WI38 (cell line): ENCODE data around the gene SLC9C2.

Experiments used
- H3K4me3 ChIP-seq: 2 replicates; pipeline ENCODE4 v1.5.1; 2011; ENCODE audit warnings: low read depth, mild to moderate bottlenecking, control low read depth, low read length
- TF ChIP-seq, protein P1 (sequence below): IDR thresholded peaks from 2 replicates; pipeline ENCODE4 v1.5.1; 2012; ENCODE audit warnings: low read depth, mild to moderate bottlenecking, control low read depth, low read length

SLC9C2 gene

GRCh38 chr1:173536223-173536622 lies 66.6 kb downstream of the SLC9C2 start:
- no peak overlapping the region for H3K4me3 ChIP-seq
- TF ChIP-seq, protein P1, sequence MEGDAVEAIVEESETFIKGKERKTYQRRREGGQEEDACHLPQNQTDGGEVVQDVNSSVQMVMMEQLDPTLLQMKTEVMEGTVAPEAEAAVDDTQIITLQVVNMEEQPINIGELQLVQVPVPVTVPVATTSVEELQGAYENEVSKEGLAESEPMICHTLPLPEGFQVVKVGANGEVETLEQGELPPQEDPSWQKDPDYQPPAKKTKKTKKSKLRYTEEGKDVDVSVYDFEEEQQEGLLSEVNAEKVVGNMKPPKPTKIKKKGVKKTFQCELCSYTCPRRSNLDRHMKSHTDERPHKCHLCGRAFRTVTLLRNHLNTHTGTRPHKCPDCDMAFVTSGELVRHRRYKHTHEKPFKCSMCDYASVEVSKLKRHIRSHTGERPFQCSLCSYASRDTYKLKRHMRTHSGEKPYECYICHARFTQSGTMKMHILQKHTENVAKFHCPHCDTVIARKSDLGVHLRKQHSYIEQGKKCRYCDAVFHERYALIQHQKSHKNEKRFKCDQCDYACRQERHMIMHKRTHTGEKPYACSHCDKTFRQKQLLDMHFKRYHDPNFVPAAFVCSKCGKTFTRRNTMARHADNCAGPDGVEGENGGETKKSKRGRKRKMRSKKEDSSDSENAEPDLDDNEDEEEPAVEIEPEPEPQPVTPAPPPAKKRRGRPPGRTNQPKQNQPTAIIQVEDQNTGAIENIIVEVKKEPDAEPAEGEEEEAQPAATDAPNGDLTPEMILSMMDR: no peak

DNA sequence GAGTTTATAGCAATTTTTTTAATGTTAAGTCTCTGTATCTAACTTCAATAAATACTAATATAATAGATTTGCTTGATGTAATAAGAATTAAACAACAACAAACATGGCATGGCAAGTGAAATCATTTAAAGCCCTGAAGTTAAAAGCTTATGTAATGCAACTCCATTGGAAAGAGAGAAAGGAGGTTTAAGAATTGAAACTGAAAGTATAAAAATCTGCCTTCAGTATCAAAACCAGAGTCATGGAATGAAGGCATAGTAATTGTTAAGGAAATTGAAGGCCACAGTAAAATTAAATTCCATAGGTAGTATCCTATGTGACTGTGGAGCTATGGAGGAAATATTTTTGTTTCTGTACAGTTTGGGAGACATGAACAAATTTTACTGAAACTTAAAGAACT lies 70.6 kb downstream of the SLC9C2 start:
- H3K4me3 ChIP-seq: peak overlapping the region; percentile 14
- TF ChIP-seq, protein P1: no peak

DNA sequence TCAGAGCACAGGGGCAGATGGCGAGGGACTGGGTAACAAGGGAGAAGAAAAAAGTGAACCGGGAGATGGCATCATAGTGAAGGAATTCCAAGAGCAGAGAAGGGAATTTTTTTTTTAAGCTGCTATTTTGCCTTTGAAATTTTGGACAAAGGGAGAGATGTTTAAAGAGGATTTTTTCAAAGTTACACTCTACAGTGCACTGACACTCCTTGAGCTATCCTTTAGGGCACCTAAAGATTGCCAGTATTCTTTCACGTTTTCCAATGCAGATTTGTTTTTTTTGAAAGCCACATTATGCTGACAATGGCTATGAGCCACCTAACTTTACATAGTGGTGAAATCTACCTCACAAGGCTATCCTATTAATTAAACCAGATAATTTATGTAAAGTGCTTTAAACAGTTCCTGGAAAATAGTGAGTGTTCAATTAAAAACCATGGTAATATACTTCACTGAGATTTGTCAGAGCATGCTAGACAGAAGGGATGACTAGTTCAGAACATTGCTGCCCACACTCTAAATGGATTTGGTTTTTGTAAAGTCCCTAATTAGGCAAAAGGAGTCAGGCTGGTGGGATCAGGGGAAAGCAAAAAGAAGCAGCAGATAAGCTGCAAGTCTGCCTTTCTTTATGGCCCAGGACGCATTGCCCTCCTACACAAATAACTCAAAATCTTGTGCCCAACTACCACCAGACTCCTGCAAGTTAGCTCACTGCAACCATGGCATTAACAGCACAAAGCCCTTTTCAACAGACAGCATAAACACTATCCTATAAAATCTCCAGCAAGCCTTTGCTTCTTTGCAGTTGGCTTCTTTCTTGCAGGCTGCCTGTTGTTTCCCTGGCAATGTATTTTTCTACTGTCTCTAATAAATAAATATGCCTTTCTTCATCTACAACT lies 71.8 kb downstream of the SLC9C2 start:
- TF ChIP-seq, protein P1: no peak
- no peak overlapping the region for H3K4me3 ChIP-seq

GRCh38 chr1:173529106-173529505 lies 73.8 kb downstream of the SLC9C2 start:
- TF ChIP-seq, protein P1: no peak
- H3K4me3 ChIP-seq: no peak overlapping the region

GRCh38 chr1:173527151-173527826 lies 75.6 kb downstream of the SLC9C2 start:
- H3K4me3 ChIP-seq: no peak overlapping the region
- TF ChIP-seq, protein P1: no peak

DNA sequence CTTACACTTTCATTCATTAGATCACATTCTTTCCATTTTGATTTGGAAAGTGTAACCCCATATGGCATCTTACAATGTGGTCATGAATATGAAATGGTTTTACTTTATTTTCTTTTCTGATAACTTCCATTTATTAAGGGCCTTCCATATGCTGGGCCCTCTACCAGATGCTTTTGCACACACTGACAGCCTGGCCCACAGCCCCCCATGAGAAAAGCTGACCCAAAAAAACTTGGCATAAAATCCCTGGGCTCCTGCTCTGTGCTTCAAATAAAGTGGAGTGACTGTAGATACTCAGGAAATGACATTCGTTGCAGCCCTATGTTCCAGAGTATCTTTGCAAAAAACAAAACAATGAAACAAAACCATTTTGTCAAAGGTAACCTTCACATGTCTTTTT lies 76.9 kb downstream of the SLC9C2 start:
- TF ChIP-seq, protein P1: no peak
- H3K4me3 ChIP-seq: no peak overlapping the region

DNA sequence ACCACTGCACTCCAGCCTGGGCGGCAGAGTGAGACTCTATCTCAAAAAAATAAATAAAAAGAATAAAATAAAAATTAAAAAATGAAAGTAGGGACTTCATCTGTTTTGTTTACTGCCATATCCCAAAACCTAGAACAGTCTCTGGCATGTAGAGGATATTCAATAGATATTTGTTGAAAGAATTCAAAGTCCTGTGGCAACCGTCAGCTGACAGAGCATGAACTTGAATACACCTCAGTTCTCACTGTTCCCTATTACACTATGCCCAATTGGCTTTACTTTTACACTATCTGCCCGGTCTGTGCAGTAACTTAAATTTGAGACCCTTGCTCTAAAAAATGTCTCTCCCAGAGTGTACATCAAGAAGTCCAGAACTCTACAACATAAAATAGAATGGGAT lies 79.5 kb downstream of the SLC9C2 start:
- H3K4me3 ChIP-seq: no peak overlapping the region
- TF ChIP-seq, protein P1: no peak
